Esophagus (tissue), 2 donors: ENCODE results near the gene SIGLEC14. TPM values are rescaled to one million over a fixed set of nuclear protein-coding genes. Genes with fewer than 3 reads are reported as not detected.

Experiments used
- polyA plus RNA-seq, 2 donors: library from polyadenylated mRNA; stranded (reverse); fragments of 200-250 nt; gene quantifications; one replicate each; pipeline ENCODE4 v1.2.3, GENCODE V29; 2013
- donor health status: healthy with polysubstance abuse.
- donor health status: Bipolar disorder and iron deficiency.

SIGLEC14 gene
- polyA plus RNA-seq, 2 donors: 0.11 to 0.26 TPM

Other genes starting within 250 kb of the SIGLEC14 start
- gene SIGLEC10, start 229.2 kb downstream of the SIGLEC14 start, polyA plus RNA-seq: under 1 TPM; 0.65 to 0.79 TPM
- under 1 TPM; 0.04 to 0.16 TPM for gene SIGLEC8, start 188.4 kb downstream of the SIGLEC14 start, polyA plus RNA-seq
- gene CEACAM18, start 168.3 kb downstream of the SIGLEC14 start, polyA plus RNA-seq: not detected
- gene SIGLEC12, start 145.0 kb downstream of the SIGLEC14 start, polyA plus RNA-seq: under 1 TPM; 0.02 to 0.04 TPM
- gene SIGLEC6, start 115.2 kb downstream of the SIGLEC14 start, polyA plus RNA-seq: under 1 TPM in 1 of 2 donors, not detected in 1; 0.13 TPM
- 1 to 10 TPM; 1.5 to 1.9 TPM for gene ZNF175, start 75.5 kb downstream of the SIGLEC14 start, polyA plus RNA-seq
- not detected for gene SIGLEC5, start 16.4 kb downstream of the SIGLEC14 start, polyA plus RNA-seq
- 10 to 100 TPM in 1 of 2 donors, 1 to 10 TPM in 1; 4.4 to 14.0 TPM for gene SPACA6, start 46.5 kb upstream of the SIGLEC14 start, polyA plus RNA-seq
- gene HAS1, start 77.2 kb upstream of the SIGLEC14 start, polyA plus RNA-seq: under 1 TPM; 0.01 to 0.04 TPM
- gene FPR1, start 105.1 kb upstream of the SIGLEC14 start, polyA plus RNA-seq: under 1 TPM; 0.49 to 1.00 TPM
- gene FPR2, start 114.4 kb upstream of the SIGLEC14 start, polyA plus RNA-seq: under 1 TPM; 0.04 to 0.12 TPM
- gene FPR3, start 148.3 kb upstream of the SIGLEC14 start, polyA plus RNA-seq: 1 to 10 TPM in 1 of 2 donors, under 1 TPM in 1; 0.26 to 1.1 TPM
- gene ZNF577, start 241.1 kb upstream of the SIGLEC14 start, polyA plus RNA-seq: 1 to 10 TPM; 7.3 to 9.6 TPM